Naive B cell (primary cell): ENCODE results near the gene NOL6. TPM values are rescaled to one million over a fixed set of nuclear protein-coding genes. Genes with fewer than 3 reads are reported as not detected.
"Not testable (repeated sequence)": the region's sequence is repeated elsewhere in the genome, so short reads cannot be mapped to it uniquely, and the experiment has no call there.

Source experiments
- ATAC-seq, 2 donors: fragments of 150-1000 bp; cut with Tn5 transposase; 2 replicates each; pipeline ENCODE4 v1.10.0; 2021; ENCODE audit warnings: low read depth in 2 of 2, mild to moderate bottlenecking in 2 of 2, moderate library complexity in 2 of 2
- DNase-seq: peaks from one replicate; pipeline ENCODE4 v3.0.0; 2022
- H3K27ac Mint-ChIP-seq, 6 donors: one replicate each; pipeline ENCODE4 v1.8.0; 2020 to 2022; ENCODE audit warnings: mild to moderate bottlenecking in 6 of 6, mixed read lengths in 6 of 6, moderate library complexity in 5 of 6, inconsistent platforms in 2 of 6
- H3K27me3 Mint-ChIP-seq, 3 donors: one replicate each; pipeline ENCODE4 v1.8.0; 2021 to 2022; ENCODE audit warnings: mixed read lengths in 3 of 3, mild to moderate bottlenecking in 1 of 3
- H3K36me3 Mint-ChIP-seq, 2 donors: one replicate each; pipeline ENCODE4 v1.8.0; 2020 to 2022; ENCODE audit warnings: mixed read lengths in 2 of 2, inconsistent platforms in 1 of 2, mild to moderate bottlenecking in 1 of 2
- H3K4me1 Mint-ChIP-seq, 3 donors: one replicate each; pipeline ENCODE4 v1.8.0; 2020 to 2022; ENCODE audit warnings: mixed read lengths in 3 of 3, inconsistent platforms in 1 of 3, mild to moderate bottlenecking in 1 of 3, moderate library complexity in 1 of 3
- H3K4me3 Mint-ChIP-seq, 8 donors: one replicate each; pipeline ENCODE4 v1.8.0; 2020 to 2022; ENCODE audit warnings: mild to moderate bottlenecking in 8 of 8, mixed read lengths in 8 of 8, moderate library complexity in 8 of 8, inconsistent platforms in 2 of 8
- H3K9me3 Mint-ChIP-seq, 7 donors: one replicate each; pipeline ENCODE4 v1.8.0; 2020 to 2022; ENCODE audit warnings: mixed read lengths in 7 of 7, mild to moderate bottlenecking in 5 of 7, inconsistent platforms in 2 of 7, moderate library complexity in 1 of 7
- polyA plus RNA-seq, 6 donors: library from polyadenylated mRNA; unstranded; fragments of 300-500 nt; fragmentation: Illumina TruSeq; gene quantifications; one replicate each; pipeline ENCODE4 v1.2.3, GENCODE V29; 2021; ENCODE audit warnings: low read depth in 6 of 6

NOL6 gene, protein sequence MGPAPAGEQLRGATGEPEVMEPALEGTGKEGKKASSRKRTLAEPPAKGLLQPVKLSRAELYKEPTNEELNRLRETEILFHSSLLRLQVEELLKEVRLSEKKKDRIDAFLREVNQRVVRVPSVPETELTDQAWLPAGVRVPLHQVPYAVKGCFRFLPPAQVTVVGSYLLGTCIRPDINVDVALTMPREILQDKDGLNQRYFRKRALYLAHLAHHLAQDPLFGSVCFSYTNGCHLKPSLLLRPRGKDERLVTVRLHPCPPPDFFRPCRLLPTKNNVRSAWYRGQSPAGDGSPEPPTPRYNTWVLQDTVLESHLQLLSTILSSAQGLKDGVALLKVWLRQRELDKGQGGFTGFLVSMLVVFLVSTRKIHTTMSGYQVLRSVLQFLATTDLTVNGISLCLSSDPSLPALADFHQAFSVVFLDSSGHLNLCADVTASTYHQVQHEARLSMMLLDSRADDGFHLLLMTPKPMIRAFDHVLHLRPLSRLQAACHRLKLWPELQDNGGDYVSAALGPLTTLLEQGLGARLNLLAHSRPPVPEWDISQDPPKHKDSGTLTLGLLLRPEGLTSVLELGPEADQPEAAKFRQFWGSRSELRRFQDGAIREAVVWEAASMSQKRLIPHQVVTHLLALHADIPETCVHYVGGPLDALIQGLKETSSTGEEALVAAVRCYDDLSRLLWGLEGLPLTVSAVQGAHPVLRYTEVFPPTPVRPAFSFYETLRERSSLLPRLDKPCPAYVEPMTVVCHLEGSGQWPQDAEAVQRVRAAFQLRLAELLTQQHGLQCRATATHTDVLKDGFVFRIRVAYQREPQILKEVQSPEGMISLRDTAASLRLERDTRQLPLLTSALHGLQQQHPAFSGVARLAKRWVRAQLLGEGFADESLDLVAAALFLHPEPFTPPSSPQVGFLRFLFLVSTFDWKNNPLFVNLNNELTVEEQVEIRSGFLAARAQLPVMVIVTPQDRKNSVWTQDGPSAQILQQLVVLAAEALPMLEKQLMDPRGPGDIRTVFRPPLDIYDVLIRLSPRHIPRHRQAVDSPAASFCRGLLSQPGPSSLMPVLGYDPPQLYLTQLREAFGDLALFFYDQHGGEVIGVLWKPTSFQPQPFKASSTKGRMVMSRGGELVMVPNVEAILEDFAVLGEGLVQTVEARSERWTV
- polyA plus RNA-seq = 10 to 100 TPM in 5 of 6 donors, 1 to 10 TPM in 1; 5.7 to 23.9 (median 11.4) TPM

- Mint-ChIP-seq H3K4me3 (peak within 1 kb of the TSS; percentile 91 to 100 (median 96)), H3K9me3 (no peaks in the 10 kb centered on the region), H3K27ac (peak within 1 kb of the TSS; percentile 91 to 98 (median 95)), H3K36me3 (peaks cover 7 to 10% of the 10 kb centered on the region in 2 donors), H3K27me3 (no peaks in the 10 kb centered on the region), H3K4me1 (peaks cover 16 to 32% (median 31%) of the 10 kb centered on the region in 3 donors)
- DNase-seq (peak; percentile 99), ATAC-seq (peak; percentile 98)
These were observed at the start of gene NOL6 for GRCh38 chr9:33473643-33474352. Gene NOL6 (minus strand): TSS chr9:33473924. CDS start chr9:33473842, 82 bp downstream.

DNA sequence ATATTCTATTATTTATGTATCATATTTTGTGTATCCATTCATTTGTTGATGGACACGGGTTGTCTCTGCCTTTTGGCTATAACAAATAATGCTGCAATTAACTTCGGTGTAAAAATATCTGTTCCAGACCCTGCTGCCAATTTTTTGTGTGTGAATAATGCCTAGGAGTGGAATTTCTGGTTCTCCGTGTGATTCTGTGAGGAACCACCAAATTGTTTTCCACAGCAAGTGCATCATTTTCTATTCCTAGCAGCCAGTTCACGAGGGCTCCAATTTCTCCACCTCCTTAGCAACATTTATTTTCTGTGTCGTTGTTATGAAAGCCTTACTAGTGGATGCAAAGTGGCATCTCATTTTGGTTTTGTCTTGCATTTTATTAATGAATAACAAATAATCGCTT, 48.1 kb upstream of the NOL6 start:
- not testable (repeated sequence) for ATAC-seq, H3K4me3 Mint-ChIP-seq, DNase-seq, H3K9me3 Mint-ChIP-seq, H3K27ac Mint-ChIP-seq, H3K4me1 Mint-ChIP-seq, H3K36me3 Mint-ChIP-seq
- H3K27me3 Mint-ChIP-seq = peaks cover 36 to 47% (median 44%) of the 10 kb centered on the region in 3 donors

DNA sequence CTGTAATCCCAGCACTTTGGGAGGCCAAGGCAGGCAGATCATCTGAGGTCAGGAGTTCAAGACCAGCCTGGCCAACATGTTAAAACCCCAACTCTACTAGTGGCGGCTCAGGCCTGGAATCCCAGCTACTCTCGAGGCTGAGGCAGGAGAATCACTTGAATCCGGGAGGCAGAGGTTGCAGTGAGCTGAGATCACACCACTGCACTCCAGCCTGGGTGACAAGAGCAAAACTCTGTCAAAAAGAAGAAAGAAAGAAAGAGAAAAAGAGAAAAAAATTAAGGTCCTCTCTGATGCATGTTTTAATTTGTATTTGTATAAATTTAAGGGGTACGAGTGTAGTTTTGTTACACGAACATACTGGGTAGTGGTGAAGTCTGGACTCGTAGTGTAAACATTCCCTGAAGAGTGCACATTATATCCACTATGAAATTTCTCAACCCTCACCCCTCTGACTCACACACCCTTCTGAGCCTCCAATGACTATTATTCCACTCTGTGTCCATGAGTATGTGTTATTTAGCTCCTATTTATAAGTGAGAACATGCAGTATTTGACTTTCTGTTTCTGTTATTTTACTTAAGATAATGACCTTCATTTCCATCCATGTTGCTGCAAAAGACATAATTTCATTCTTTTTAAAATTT, 44.3 kb upstream of the NOL6 start:
- not testable (repeated sequence) for DNase-seq, H3K9me3 Mint-ChIP-seq, H3K27ac Mint-ChIP-seq, H3K36me3 Mint-ChIP-seq, H3K4me1 Mint-ChIP-seq, H3K4me3 Mint-ChIP-seq, ATAC-seq
- H3K27me3 Mint-ChIP-seq = peaks cover 24 to 41% (median 27%) of the 10 kb centered on the region in 3 donors

DNA sequence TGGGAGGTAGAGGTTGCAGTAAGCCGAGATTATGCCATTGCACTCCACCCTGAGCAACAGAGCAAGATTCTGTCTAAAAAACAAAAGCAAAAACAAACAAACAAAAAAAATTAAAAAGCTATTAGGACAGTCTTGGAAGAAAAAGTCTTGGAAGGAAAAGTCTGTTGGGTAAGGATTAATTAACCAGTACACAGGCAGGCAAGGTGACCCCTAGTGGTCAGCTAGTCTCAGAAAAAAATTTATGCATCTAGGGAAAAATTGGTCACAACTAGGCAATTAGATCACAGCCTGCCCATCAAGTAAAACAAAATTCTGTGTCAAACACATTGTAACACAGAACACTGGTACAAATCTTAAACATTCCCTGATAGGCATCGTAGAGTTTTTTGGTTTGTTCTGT, 43.6 kb upstream of the NOL6 start:
- Mint-ChIP-seq H3K27ac (no peak overlapping the region), H3K36me3 (no peaks in the 10 kb centered on the region), H3K4me3 (no peak overlapping the region), H3K9me3 (peaks cover 0 to 3% (median 0%) of the 10 kb centered on the region in 7 donors), H3K4me1 (no peaks in the 10 kb centered on the region), H3K27me3 (peaks cover 17 to 36% (median 23%) of the 10 kb centered on the region in 3 donors)
- no peak for ATAC-seq
- DNase-seq = no peak

DNA sequence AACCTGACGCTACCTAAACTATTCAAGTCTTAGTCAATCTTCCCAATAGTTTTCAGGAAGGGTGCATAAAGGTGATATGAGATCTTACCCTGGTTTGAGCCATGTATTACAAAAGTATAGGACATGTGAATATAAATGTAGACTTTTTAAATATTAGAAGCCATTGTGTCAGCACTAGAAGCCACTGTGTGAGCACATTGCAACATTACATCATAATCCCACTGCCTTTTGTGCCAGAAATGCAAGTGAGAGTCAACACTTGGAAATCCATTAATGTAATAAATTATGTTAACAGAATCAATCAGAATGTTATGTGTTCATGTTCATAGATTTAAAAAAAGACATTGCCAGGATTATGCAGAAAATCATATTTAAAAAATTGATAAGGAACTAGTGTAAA, 42.7 kb upstream of the NOL6 start:
- not testable (repeated sequence) for H3K27ac Mint-ChIP-seq, H3K4me3 Mint-ChIP-seq, H3K9me3 Mint-ChIP-seq, DNase-seq, H3K4me1 Mint-ChIP-seq, H3K36me3 Mint-ChIP-seq, ATAC-seq
- H3K27me3 Mint-ChIP-seq = peaks cover 8 to 34% (median 14%) of the 10 kb centered on the region in 3 donors

GRCh38 chr9:33515342-33515995, 41.7 kb upstream of the NOL6 start:
- not testable (repeated sequence) for H3K4me1 Mint-ChIP-seq, ATAC-seq, H3K4me3 Mint-ChIP-seq, H3K9me3 Mint-ChIP-seq, H3K27ac Mint-ChIP-seq, DNase-seq, H3K36me3 Mint-ChIP-seq
- peaks cover 8 to 38% (median 18%) of the 10 kb centered on the region in 3 donors for H3K27me3 Mint-ChIP-seq

DNA sequence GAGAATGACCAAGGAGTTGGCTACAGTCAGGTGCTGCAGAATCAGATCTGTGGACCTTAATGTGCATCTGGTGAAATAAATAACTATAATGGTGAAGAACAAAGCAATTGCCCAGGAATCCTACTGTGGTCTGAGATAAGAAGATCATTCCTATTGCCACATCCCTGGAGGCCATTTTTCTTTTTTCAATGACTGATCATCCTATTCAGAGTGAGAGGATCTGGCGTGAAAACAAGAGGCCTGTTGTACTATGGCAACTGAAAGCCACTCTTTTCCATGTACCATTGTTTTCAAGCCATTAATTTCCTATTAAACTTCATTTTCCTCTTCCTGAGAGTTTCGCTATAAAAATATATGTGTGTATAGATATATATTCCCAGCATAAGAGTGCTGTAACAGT, 38.8 kb upstream of the NOL6 start:
- Mint-ChIP-seq H3K4me3 (peak overlapping the region in 1 of 8 donors; percentile 10), H3K4me1 (peaks cover 0 to 11% (median 8%) of the 10 kb centered on the region in 3 donors)

GRCh38 chr9:33511184-33511517, 37.4 kb upstream of the NOL6 start:
- not testable (repeated sequence) for H3K9me3 Mint-ChIP-seq, ATAC-seq, DNase-seq, H3K36me3 Mint-ChIP-seq
- peaks cover 0 to 11% (median 8%) of the 10 kb centered on the region in 3 donors for H3K4me1 Mint-ChIP-seq
- peaks cover 4 to 30% (median 16%) of the 10 kb centered on the region in 3 donors for H3K27me3 Mint-ChIP-seq
- H3K4me3 Mint-ChIP-seq = peak overlapping the region; percentile 88 to 96 (median 92)
- H3K27ac Mint-ChIP-seq = peak overlapping the region in 2 of 6 donors; percentile 61 to 93

More for the DNA sequence above, 38.8 kb upstream of the NOL6 start:
- not testable (repeated sequence) for H3K27ac Mint-ChIP-seq, ATAC-seq, DNase-seq, H3K36me3 Mint-ChIP-seq, H3K9me3 Mint-ChIP-seq
- H3K27me3 Mint-ChIP-seq = peaks cover 4 to 30% (median 16%) of the 10 kb centered on the region in 3 donors

GRCh38 chr9:33510262-33511183, 36.8 kb upstream of the NOL6 start:
- Mint-ChIP-seq H3K4me1 (peaks cover 0 to 11% (median 8%) of the 10 kb centered on the region in 3 donors), H3K9me3 (peaks cover 0 to 3% (median 0%) of the 10 kb centered on the region in 7 donors), H3K27ac (peak overlapping the region in 2 of 6 donors; percentile 61 to 93), H3K36me3 (no peaks in the 10 kb centered on the region), H3K27me3 (peaks cover 4 to 30% (median 16%) of the 10 kb centered on the region in 3 donors), H3K4me3 (peak overlapping the region; percentile 88 to 96 (median 92))
- DNase-seq = no peak
- ATAC-seq = peak; percentile 55 to 56

- no peak for DNase-seq
- ATAC-seq = no peak
- Mint-ChIP-seq H3K27me3 (peaks cover 4 to 11% (median 8%) of the 10 kb centered on the region in 3 donors), H3K36me3 (no peaks in the 10 kb centered on the region), H3K4me3 (no peak overlapping the region), H3K9me3 (no peaks in the 10 kb centered on the region), H3K27ac (peak overlapping the region in 1 of 6 donors; percentile 46), H3K4me1 (peaks cover 0 to 11% (median 8%) of the 10 kb centered on the region in 3 donors)
These were observed 33.1 kb upstream of the NOL6 start for GRCh38 chr9:33506626-33507370.
